ENCODE data around the gene GALNT13.

DNA sequence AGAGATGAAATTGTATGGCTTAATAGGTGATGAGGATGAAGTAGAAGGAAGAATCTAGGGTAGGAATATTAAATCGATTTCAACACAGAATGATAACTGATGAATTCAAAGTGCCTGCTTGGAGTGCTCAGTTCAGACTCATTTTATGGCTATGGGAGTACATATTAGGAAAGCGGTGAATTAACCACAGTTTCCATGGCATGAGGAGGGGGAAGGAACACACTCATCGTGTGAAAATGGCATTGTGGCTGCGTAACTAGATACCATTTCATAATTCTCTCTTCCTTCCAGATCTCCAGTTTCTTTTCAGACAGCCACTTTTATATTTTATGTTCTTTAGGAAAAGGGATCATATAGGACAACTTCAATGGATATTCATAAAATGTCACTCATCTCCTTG lies 594.5 kb downstream of the GALNT13 start:
- TF ChIP-seq, protein P1, sequence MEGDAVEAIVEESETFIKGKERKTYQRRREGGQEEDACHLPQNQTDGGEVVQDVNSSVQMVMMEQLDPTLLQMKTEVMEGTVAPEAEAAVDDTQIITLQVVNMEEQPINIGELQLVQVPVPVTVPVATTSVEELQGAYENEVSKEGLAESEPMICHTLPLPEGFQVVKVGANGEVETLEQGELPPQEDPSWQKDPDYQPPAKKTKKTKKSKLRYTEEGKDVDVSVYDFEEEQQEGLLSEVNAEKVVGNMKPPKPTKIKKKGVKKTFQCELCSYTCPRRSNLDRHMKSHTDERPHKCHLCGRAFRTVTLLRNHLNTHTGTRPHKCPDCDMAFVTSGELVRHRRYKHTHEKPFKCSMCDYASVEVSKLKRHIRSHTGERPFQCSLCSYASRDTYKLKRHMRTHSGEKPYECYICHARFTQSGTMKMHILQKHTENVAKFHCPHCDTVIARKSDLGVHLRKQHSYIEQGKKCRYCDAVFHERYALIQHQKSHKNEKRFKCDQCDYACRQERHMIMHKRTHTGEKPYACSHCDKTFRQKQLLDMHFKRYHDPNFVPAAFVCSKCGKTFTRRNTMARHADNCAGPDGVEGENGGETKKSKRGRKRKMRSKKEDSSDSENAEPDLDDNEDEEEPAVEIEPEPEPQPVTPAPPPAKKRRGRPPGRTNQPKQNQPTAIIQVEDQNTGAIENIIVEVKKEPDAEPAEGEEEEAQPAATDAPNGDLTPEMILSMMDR (IDR thresholded peaks at IDR 0.05; ENCODE audit: low read depth, low read length, missing input control) = no peak
- TF ChIP-seq, protein P2, sequence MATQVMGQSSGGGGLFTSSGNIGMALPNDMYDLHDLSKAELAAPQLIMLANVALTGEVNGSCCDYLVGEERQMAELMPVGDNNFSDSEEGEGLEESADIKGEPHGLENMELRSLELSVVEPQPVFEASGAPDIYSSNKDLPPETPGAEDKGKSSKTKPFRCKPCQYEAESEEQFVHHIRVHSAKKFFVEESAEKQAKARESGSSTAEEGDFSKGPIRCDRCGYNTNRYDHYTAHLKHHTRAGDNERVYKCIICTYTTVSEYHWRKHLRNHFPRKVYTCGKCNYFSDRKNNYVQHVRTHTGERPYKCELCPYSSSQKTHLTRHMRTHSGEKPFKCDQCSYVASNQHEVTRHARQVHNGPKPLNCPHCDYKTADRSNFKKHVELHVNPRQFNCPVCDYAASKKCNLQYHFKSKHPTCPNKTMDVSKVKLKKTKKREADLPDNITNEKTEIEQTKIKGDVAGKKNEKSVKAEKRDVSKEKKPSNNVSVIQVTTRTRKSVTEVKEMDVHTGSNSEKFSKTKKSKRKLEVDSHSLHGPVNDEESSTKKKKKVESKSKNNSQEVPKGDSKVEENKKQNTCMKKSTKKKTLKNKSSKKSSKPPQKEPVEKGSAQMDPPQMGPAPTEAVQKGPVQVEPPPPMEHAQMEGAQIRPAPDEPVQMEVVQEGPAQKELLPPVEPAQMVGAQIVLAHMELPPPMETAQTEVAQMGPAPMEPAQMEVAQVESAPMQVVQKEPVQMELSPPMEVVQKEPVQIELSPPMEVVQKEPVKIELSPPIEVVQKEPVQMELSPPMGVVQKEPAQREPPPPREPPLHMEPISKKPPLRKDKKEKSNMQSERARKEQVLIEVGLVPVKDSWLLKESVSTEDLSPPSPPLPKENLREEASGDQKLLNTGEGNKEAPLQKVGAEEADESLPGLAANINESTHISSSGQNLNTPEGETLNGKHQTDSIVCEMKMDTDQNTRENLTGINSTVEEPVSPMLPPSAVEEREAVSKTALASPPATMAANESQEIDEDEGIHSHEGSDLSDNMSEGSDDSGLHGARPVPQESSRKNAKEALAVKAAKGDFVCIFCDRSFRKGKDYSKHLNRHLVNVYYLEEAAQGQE (IDR thresholded peaks at IDR 0.05) = no peak
- no peak for TF ChIP-seq YY1 (IDR thresholded peaks at IDR 0.05)
- no peak for TF ChIP-seq FOXA1 (IDR thresholded peaks at IDR 0.05)
- TF ChIP-seq RAD21 (IDR thresholded peaks at IDR 0.05) = no peak
- TF ChIP-seq SP1 (IDR thresholded peaks at IDR 0.05) = no peak
- TF ChIP-seq HNF4A (conservative IDR thresholded peaks at IDR 0.05) = no peak
- TF ChIP-seq HNF4G (IDR thresholded peaks at IDR 0.05) = no peak
- no peak for TF ChIP-seq EGR1 (IDR thresholded peaks at IDR 0.05; ENCODE audit: low read depth in 2 of 2)

Data from liver (tissue), 3 donors.